ENCODE data around the gene GALNT11.
A peak's percentile ranks its signal among the peaks of the same experiment; 100 is the strongest.
"Not testable (repeated sequence)": the region's sequence is repeated elsewhere in the genome, so short reads cannot be mapped to it uniquely, and the experiment has no call there.

Gene GALNT11

GRCh38 chr7:152025077-152025936 is at the start of gene GALNT11:
GALNT11 (plus strand) TSS chr7:152025674; CDS start chr7:152094228, 68,554 bp downstream.
- peak; percentile 83 to 88 for DNase-seq

- DNase-seq, result no peak
These were observed 46.9 kb upstream of the GALNT11 start for GRCh38 chr7:151978616-151979015.

- no peak for DNase-seq
These were observed 44.3 kb upstream of the GALNT11 start for GRCh38 chr7:151981223-151981622.

- DNase-seq, result no peak
These were observed 42.7 kb upstream of the GALNT11 start for GRCh38 chr7:151982806-151983205.

GRCh38 chr7:151984612-151985011 is 40.9 kb upstream of the GALNT11 start:
- no peak for DNase-seq

- DNase-seq, result no peak
These were observed 37.5 kb upstream of the GALNT11 start for GRCh38 chr7:151987748-151988529.

GRCh38 chr7:151992375-151992774 is 33.1 kb upstream of the GALNT11 start:
- peak; percentile 24 to 26 for DNase-seq

GRCh38 chr7:151993977-151994676 is 31.3 kb upstream of the GALNT11 start:
- peak; percentile 14 to 23 for DNase-seq

- DNase-seq, result no peak
These were observed 25.9 kb upstream of the GALNT11 start for GRCh38 chr7:151999424-152000090.

GRCh38 chr7:152000191-152000590 is 25.3 kb upstream of the GALNT11 start:
- DNase-seq, result no peak

- no peak for DNase-seq
These were observed 19.1 kb upstream of the GALNT11 start for GRCh38 chr7:152006336-152006735.

- DNase-seq, result no peak
These were observed 13.6 kb upstream of the GALNT11 start for GRCh38 chr7:152011860-152012259.

GRCh38 chr7:152013230-152013629 is 12.2 kb upstream of the GALNT11 start:
- DNase-seq, result no peak

GRCh38 chr7:152013974-152014373 is 11.5 kb upstream of the GALNT11 start:
- DNase-seq, result no peak

GRCh38 chr7:152014722-152015121 is 10.8 kb upstream of the GALNT11 start:
- no peak for DNase-seq

- no peak for DNase-seq
These were observed 9.9 kb upstream of the GALNT11 start for GRCh38 chr7:152015600-152015999.

- DNase-seq, result no peak
These were observed 8.5 kb upstream of the GALNT11 start for GRCh38 chr7:152016947-152017346.

GRCh38 chr7:152017683-152018082 is 7.8 kb upstream of the GALNT11 start:
- not testable (repeated sequence) for DNase-seq

GRCh38 chr7:152021740-152022139 is 3.7 kb upstream of the GALNT11 start:
- DNase-seq, result not testable (repeated sequence)

- DNase-seq, result no peak
These were observed 740 bp downstream of the GALNT11 start for GRCh38 chr7:152025937-152026890.

Data from stimulated activated CD4-positive, alpha-beta T cell treated with anti-CD3 and anti-CD28 coated beads, Interleukin-4, amount 100 ng/mL, for 4 hours (primary cell).